ENCODE results near the gene SH2D7. TPM values are rescaled to one million over a fixed set of nuclear protein-coding genes. Genes with fewer than 3 reads are reported as not detected.

SH2D7 gene
- total RNA-seq, 1 donor from 2014 or later = not detected

- TF ChIP-seq EZH2phosphoT487 (IDR thresholded peaks at IDR 0.05) (no peak), EZH2 (IDR thresholded peaks at IDR 0.05) (no peak), CTCF (IDR thresholded peaks at IDR 0.05) (no peak)
- no peaks in the 10 kb centered on the region for H3K27me3 ChIP-seq
- H3K4me1 ChIP-seq = peaks cover 20% of the 10 kb centered on the region
- no peak overlapping the region for H3K27ac ChIP-seq
- H3K4me3 ChIP-seq = no peak overlapping the region
- Mint-ChIP-seq H3K4me3 (no peak overlapping the region), H3K4me1 (peaks cover 13% of the 10 kb centered on the region), H3K27me3 (ENCODE audit: insufficient read depth, low read depth) (no peaks in the 10 kb centered on the region), H3K36me3 (no peaks in the 10 kb centered on the region), H3K9me3 (no peaks in the 10 kb centered on the region), H3K27ac (no peak overlapping the region)
- peaks cover 6% of the 10 kb centered on the region for H4K20me1 ChIP-seq (ENCODE audit: low read depth)
- no peaks in the 10 kb centered on the region for H3K36me3 ChIP-seq
- no peak overlapping the region for H3K4me2 ChIP-seq
- H3K9ac ChIP-seq = no peak overlapping the region
- H3K9me3 ChIP-seq (ENCODE audit: low read depth) = no peaks in the 10 kb centered on the region
- H3K79me2 ChIP-seq (ENCODE audit: low read depth) = no peaks in the 10 kb centered on the region
- H3F3A ChIP-seq (ENCODE audit: low read depth) = no peaks in the 10 kb centered on the region
- no peak for DNase-seq (ENCODE audit: low spot score)
- H2AFZ ChIP-seq (replicated peaks) = no peak overlapping the region
These were observed 37.4 kb upstream of the SH2D7 start for GRCh38 chr15:78054966-78055365.

- Histone ChIP-seq H2AFZ (replicated peaks) (no peak overlapping the region), H3K9me3 (ENCODE audit: low read depth) (no peaks in the 10 kb centered on the region), H3K4me3 (no peak overlapping the region), H3K4me2 (peak overlapping the region; percentile 44), H3K9ac (no peak overlapping the region), H3K27ac (peak overlapping the region; percentile 41), H3K4me1 (peaks cover 10% of the 10 kb centered on the region), H3K79me2 (ENCODE audit: low read depth) (peaks cover 7% of the 10 kb centered on the region), H3K27me3 (no peaks in the 10 kb centered on the region), H4K20me1 (ENCODE audit: low read depth) (peaks cover 6% of the 10 kb centered on the region), H3F3A (ENCODE audit: low read depth) (no peaks in the 10 kb centered on the region), H3K36me3 (no peaks in the 10 kb centered on the region)
- Mint-ChIP-seq H3K4me3 (no peak overlapping the region), H3K27me3 (ENCODE audit: insufficient read depth, low read depth) (no peaks in the 10 kb centered on the region), H3K4me1 (peaks cover 12% of the 10 kb centered on the region), H3K27ac (no peak overlapping the region), H3K9me3 (no peaks in the 10 kb centered on the region), H3K36me3 (no peaks in the 10 kb centered on the region)
- TF ChIP-seq EZH2phosphoT487 (IDR thresholded peaks at IDR 0.05) (no peak), CTCF (IDR thresholded peaks at IDR 0.05) (no peak), EZH2 (IDR thresholded peaks at IDR 0.05) (no peak)
- peak; percentile 65 for DNase-seq (ENCODE audit: low spot score)
These were observed 36.2 kb upstream of the SH2D7 start for GRCh38 chr15:78055919-78056713.

GRCh38 chr15:78056714-78057269 is 35.6 kb upstream of the SH2D7 start:
- Mint-ChIP-seq H3K4me1 (peaks cover 14% of the 10 kb centered on the region), H3K4me3 (no peak overlapping the region), H3K36me3 (no peaks in the 10 kb centered on the region), H3K27me3 (ENCODE audit: insufficient read depth, low read depth) (no peaks in the 10 kb centered on the region), H3K9me3 (no peaks in the 10 kb centered on the region), H3K27ac (no peak overlapping the region)
- peaks cover 9% of the 10 kb centered on the region for H3K79me2 ChIP-seq (ENCODE audit: low read depth)
- H3K9ac ChIP-seq = no peak overlapping the region
- H3K4me1 ChIP-seq = peaks cover 12% of the 10 kb centered on the region
- H3K4me3 ChIP-seq = no peak overlapping the region
- H3K27me3 ChIP-seq = no peaks in the 10 kb centered on the region
- no peaks in the 10 kb centered on the region for H3K9me3 ChIP-seq (ENCODE audit: low read depth)
- TF ChIP-seq EZH2 (IDR thresholded peaks at IDR 0.05) (no peak), EZH2phosphoT487 (IDR thresholded peaks at IDR 0.05) (no peak), CTCF (IDR thresholded peaks at IDR 0.05) (no peak)
- H3K4me2 ChIP-seq = no peak overlapping the region
- H3K36me3 ChIP-seq = no peaks in the 10 kb centered on the region
- DNase-seq (ENCODE audit: low spot score) = no peak
- H3K27ac ChIP-seq = no peak overlapping the region
- H2AFZ ChIP-seq (replicated peaks) = no peak overlapping the region
- peaks cover 12% of the 10 kb centered on the region for H4K20me1 ChIP-seq (ENCODE audit: low read depth)
- no peaks in the 10 kb centered on the region for H3F3A ChIP-seq (ENCODE audit: low read depth)

All from neural progenitor cell (in vitro differentiated cells).